Stomach (tissue), 9 donors: ENCODE results near the gene BORCS6. TPM values are rescaled to one million over a fixed set of nuclear protein-coding genes. Genes with fewer than 3 reads are reported as not detected.

Experiments used
- DNase-seq, 2 donors: peaks; one replicate each; pipeline versions ENCODE4 v3.0.0 to v3.0.0-alpha.2; 2013 to 2019
- H3K27ac ChIP-seq, 5 donors: fragments of 200-600 bp in 4 of 5; sonication (generic) in 4 of 5; one replicate each; pipeline ENCODE4 v1.5.1; 2013 to 2019; ENCODE audit warnings: mild to moderate bottlenecking in 1 of 5, moderate library complexity in 1 of 5
- H3K27me3 ChIP-seq, 3 donors: fragments of 200-600 bp; sonication (generic); one replicate each; pipeline ENCODE4 v1.5.1; 2017 to 2019; ENCODE audit warnings: mixed run types in 1 of 3
- H3K36me3 ChIP-seq, 4 donors: fragments of 200-600 bp; sonication (generic); 1 replicate in 3 of 4; 2 replicates in 1 of 4; pipeline ENCODE4 v1.5.1; 2016 to 2019
- H3K4me1 ChIP-seq, 4 donors: fragments of 200-600 bp; sonication (generic); one replicate each; pipeline ENCODE4 v1.5.1; 2016 to 2019
- H3K4me3 ChIP-seq, 4 donors: fragments of 200-600 bp; sonication (generic) in 3 of 4; one replicate each; pipeline ENCODE4 v1.5.1; 2016 to 2019; ENCODE audit warnings: mild to moderate bottlenecking in 1 of 4
- H3K9me3 ChIP-seq, 4 donors: fragments of 200-600 bp; sonication (generic); one replicate each; pipeline ENCODE4 v1.5.1; 2016 to 2019
- CTCF ChIP-seq, 7 experiments: fragments of 450-650 bp in 4 of 7; fragments of 200-600 bp in 3 of 7; sonication (generic) in 3 of 7; IDR thresholded peaks; one replicate each; pipeline ENCODE4 v1.5.1; 2016 to 2019; ENCODE audit warnings: antibody characterized with exemption in 7 of 7, control low read depth in 2 of 7, mild to moderate bottlenecking in 1 of 7
- EP300 ChIP-seq: sonication (generic); formaldehyde crosslinking; IDR thresholded peaks from one replicate; pipeline ENCODE4 v1.6.1; 2017; ENCODE audit warnings: antibody characterized with exemption
- POLR2A ChIP-seq, 4 donors: fragments of 450-650 bp; IDR thresholded peaks; one replicate each; pipeline ENCODE4 v1.6.1; 2016; ENCODE audit warnings: antibody characterized with exemption in 4 of 4, control low read depth in 2 of 4, mild to moderate bottlenecking in 1 of 4, moderate library complexity in 1 of 4
- POLR2AphosphoS5 ChIP-seq, 3 donors: sonication (generic); formaldehyde crosslinking; IDR thresholded peaks; one replicate each; pipeline ENCODE4 v1.6.1; 2016; ENCODE audit warnings: antibody characterized with exemption in 3 of 3
- WGBS, 5 donors: extraction: QIAGEN DNeasy Blood & Tissue Kit in 3 of 5; methylation state at CpG; one replicate each; pipeline versions ENCODE4 v1.1.5 to v1.1.7; 2013 to 2018; 5-methylcytosine and 5-hydroxymethylcytosine counted together
- intact Hi-C: fragments of 100-400 bp; cut with DNase I; formaldehyde crosslinking; loops from one replicate; pipeline ENCODE4 v1.15.1; 2023; ENCODE audit warnings: low total_unique reads
- polyA plus RNA-seq, 3 donors: library from polyadenylated mRNA; stranded (reverse); fragments of 200-250 nt; gene quantifications; one replicate each; pipeline ENCODE4 v1.2.3, GENCODE V29; 2013
- total RNA-seq, 5 donors: library from RNA; depleted of rRNA; stranded (reverse); fragments of >200 nt; gene quantifications; one replicate each; pipeline versions ENCODE4 v1.1.0 to v1.2.3, GENCODE V29; 2014 to 2016
- donor health status: healthy with polysubstance abuse.
- donor health status: Bipolar disorder and iron deficiency.
- donor health status: healthy.

Gene BORCS6
- total and polyA plus RNA-seq, 8 donors, result 0.58 to 70.1 (median 7.3) TPM

GRCh38 chr17:8161289-8162232 lies 28.4 kb downstream of the BORCS6 start:
- no peak for TF ChIP-seq POLR2A (IDR thresholded peaks at IDR 0.05)
- TF ChIP-seq POLR2AphosphoS5 (IDR thresholded peaks at IDR 0.05), result no peak
- no peak for TF ChIP-seq CTCF (IDR thresholded peaks at IDR 0.05)
- TF ChIP-seq EP300, result no peak
- H3K27me3 ChIP-seq, result no peaks in the 10 kb centered on the region
- intact Hi-C loops, result no loop called here
- 35 to 50% (median 42%) methylated on average over 15 to 19 of the region's 19 CpGs for WGBS, 5 donors
- peak in 1 of 2 donors; percentile 3 for DNase-seq
- peak overlapping the region; percentile 69 to 97 (median 94) for H3K4me3 ChIP-seq
- H3K4me1 ChIP-seq, result peaks cover 51 to 74% (median 64%) of the 10 kb centered on the region in 4 donors
- no peaks in the 10 kb centered on the region for H3K9me3 ChIP-seq
- H3K36me3 ChIP-seq, result peaks cover 18 to 41% (median 26%) of the 10 kb centered on the region in 4 donors
- H3K27ac ChIP-seq, result peak overlapping the region; percentile 98 to 100 (median 99)

GRCh38 chr17:8160741-8161221 lies 29.2 kb downstream of the BORCS6 start:
- H3K4me3 ChIP-seq, result peak overlapping the region in 2 of 4 donors; percentile 69 to 92
- H3K27ac ChIP-seq, result peak overlapping the region; percentile 37 to 100 (median 98)
- DNase-seq, result peak in 1 of 2 donors; percentile 31
- intact Hi-C loops, result no loop called here
- 42 to 50% (median 46%) methylated on average over 5 of the region's 5 CpGs for WGBS, 5 donors
- no peak for TF ChIP-seq EP300
- peaks cover 51 to 74% (median 64%) of the 10 kb centered on the region in 4 donors for H3K4me1 ChIP-seq
- no peaks in the 10 kb centered on the region for H3K27me3 ChIP-seq
- H3K36me3 ChIP-seq, result peaks cover 18 to 41% (median 26%) of the 10 kb centered on the region in 4 donors
- H3K9me3 ChIP-seq, result no peaks in the 10 kb centered on the region

- H3K27ac ChIP-seq, result peak overlapping the region; percentile 48 to 100 (median 99)
- DNase-seq, result no peak
- no peaks in the 10 kb centered on the region for H3K27me3 ChIP-seq
- TF ChIP-seq EP300 (no peak), POLR2A (IDR thresholded peaks at IDR 0.05) (no peak), CTCF (IDR thresholded peaks at IDR 0.05) (no peak), POLR2AphosphoS5 (IDR thresholded peaks at IDR 0.05) (no peak)
- no peak overlapping the region for H3K4me3 ChIP-seq
- H3K4me1 ChIP-seq, result peaks cover 51 to 78% (median 64%) of the 10 kb centered on the region in 4 donors
- intact Hi-C loops, result no loop called here
- no peaks in the 10 kb centered on the region for H3K9me3 ChIP-seq
- H3K36me3 ChIP-seq, result peaks cover 18 to 41% (median 26%) of the 10 kb centered on the region in 4 donors
- 50 to 62% (median 56%) methylated on average over 3 to 4 of the region's 4 CpGs for whole genome bisulfite sequencing, 5 donors
Measured at GRCh38 chr17:8160224-8160577, 29.8 kb downstream of the BORCS6 start.

- intact Hi-C loops, result no loop called here
- TF ChIP-seq CTCF (IDR thresholded peaks at IDR 0.05), result no peak
- H3K36me3 ChIP-seq, result peaks cover 18 to 41% (median 26%) of the 10 kb centered on the region in 4 donors
- WGBS, 5 donors, result 67 to 80% (median 70%) methylated on average over 4 of the region's 4 CpGs
- peak in 1 of 2 donors; percentile 20 for DNase-seq
- no peaks in the 10 kb centered on the region for H3K27me3 ChIP-seq
- peaks cover 51 to 78% (median 64%) of the 10 kb centered on the region in 4 donors for H3K4me1 ChIP-seq
- H3K9me3 ChIP-seq, result no peaks in the 10 kb centered on the region
- peak overlapping the region; percentile 19 to 100 (median 99) for H3K27ac ChIP-seq
- H3K4me3 ChIP-seq, result peak overlapping the region in 1 of 4 donors; percentile 9
Measured at GRCh38 chr17:8159459-8160223, 30.3 kb downstream of the BORCS6 start.
